Activated CD8-positive, alpha-beta T cell treated with anti-CD3 and anti-CD28 coated beads for 36 hours (primary cell): ENCODE measurements around the gene SMIM29. TPM values are rescaled to one million over a fixed set of nuclear protein-coding genes. Genes with fewer than 3 reads are reported as not detected.
A peak's percentile ranks its signal among the peaks of the same experiment; 100 is the strongest.

Source experiments
- ATAC-seq: fragments of 200-7000 bp; cut with Tn5 transposase; one replicate; pipeline ENCODE4 v1.10.0; 2021; ENCODE audit warnings: mild to moderate bottlenecking, moderate library complexity
- CTCF ChIA-PET: fragments of 350-600 bp; sonication (Branson Sonifier 250); formaldehyde crosslinking; loops from one replicate; lab custom pipeline; 2021; ENCODE audit warnings: antibody characterized with exemption; lab: Charles Lee
- POLR2A ChIA-PET: fragments of 350-600 bp; sonication (Branson Sonifier 250); formaldehyde crosslinking; loops from one replicate; lab custom pipeline; 2021; ENCODE audit warnings: antibody characterized with exemption; lab: Charles Lee
- DNase-seq: peaks from one replicate; pipeline ENCODE4 v3.0.0-alpha.2; 2020
- H3K27ac Mint-ChIP-seq: one replicate; pipeline ENCODE4 v1.8.0; 2021; ENCODE audit warnings: mild to moderate bottlenecking, mixed read lengths
- H3K27me3 Mint-ChIP-seq: one replicate; pipeline ENCODE4 v1.8.0; 2021; ENCODE audit warnings: mixed read lengths
- H3K36me3 Mint-ChIP-seq: one replicate; pipeline ENCODE4 v1.8.0; 2021; ENCODE audit warnings: low read depth, mixed read lengths
- H3K4me1 Mint-ChIP-seq: one replicate; pipeline ENCODE4 v1.8.0; 2021; ENCODE audit warnings: low read depth, mixed read lengths
- H3K4me3 Mint-ChIP-seq: one replicate; pipeline ENCODE4 v1.8.0; 2021; ENCODE audit warnings: mild to moderate bottlenecking, moderate library complexity, mixed read lengths
- H3K9me3 Mint-ChIP-seq: one replicate; pipeline ENCODE4 v1.8.0; 2021; ENCODE audit warnings: mixed read lengths
- CTCF ChIP-seq: fragments of 200-600 bp; IDR thresholded peaks from one replicate; pipeline ENCODE4 v1.8.0; 2022; ENCODE audit warnings: antibody characterized with exemption, mild to moderate bottlenecking
- intact Hi-C: fragments of 100-400 bp; cut with micrococcal nuclease; formaldehyde crosslinking; loops from one replicate; pipeline ENCODE4 v1.10.0; 2022
- total RNA-seq, 2 experiments: library from RNA; stranded (reverse); gene quantifications; one replicate each; pipeline ENCODE4 v1.2.3, GENCODE V29; 2021

Gene SMIM29
- total RNA-seq, 2 experiments from 2014 or later = 13.3 to 16.4 TPM

GRCh38 chr6:34225551-34225950 is 23.3 kb downstream of the SMIM29 start:
- H3K27me3 Mint-ChIP-seq = no peaks in the 10 kb centered on the region
- H3K4me3 Mint-ChIP-seq = no peak overlapping the region
- CTCF ChIA-PET = no interaction called here
- POLR2A ChIA-PET = interaction anchor here (7.5 kb wide), 1 partner anchor 11 kb away, joined by 61 read pairs; the partner anchor contains the start of gene HMGA1
- H3K4me1 Mint-ChIP-seq = peaks cover 45% of the 10 kb centered on the region
- no peak for TF ChIP-seq CTCF
- DNase-seq (no peak), ATAC-seq (no peak)
- H3K9me3 Mint-ChIP-seq = no peaks in the 10 kb centered on the region
- intact Hi-C loops = no loop called here
- H3K27ac Mint-ChIP-seq = no peak overlapping the region
- H3K36me3 Mint-ChIP-seq = no peaks in the 10 kb centered on the region

GRCh38 chr6:34223956-34224940 is 24.6 kb downstream of the SMIM29 start:
- Mint-ChIP-seq H3K9me3 (no peaks in the 10 kb centered on the region), H3K27me3 (no peaks in the 10 kb centered on the region), H3K4me3 (peak overlapping the region; percentile 58), H3K36me3 (no peaks in the 10 kb centered on the region), H3K4me1 (peaks cover 41% of the 10 kb centered on the region), H3K27ac (peak overlapping the region; percentile 93)
- ChIA-PET POLR2A (interaction anchor here (1.0 to 7.5 kb wide), 11 partner anchors 9 to 192 kb away, joined by 3 to 61 read pairs (median 4); partner anchors contain the start of gene HMGA1), CTCF (interaction anchor here (0.7 to 2.1 kb wide), 7 partner anchors 8 to 69 kb away, joined by 3 to 17 read pairs (median 3); no protein-coding TSS in a partner anchor)
- DNase-seq (peak; percentile 96), ATAC-seq (peak; percentile 98)
- intact Hi-C loops = no loop called here
- no peak for TF ChIP-seq CTCF

- H3K4me3 Mint-ChIP-seq = peak overlapping the region; percentile 58
- H3K9me3 Mint-ChIP-seq = no peaks in the 10 kb centered on the region
- ATAC-seq = peak; percentile 18
- TF ChIP-seq CTCF = no peak
- H3K27ac Mint-ChIP-seq = peak overlapping the region; percentile 93
- CTCF ChIA-PET = interaction anchor here (0.9 to 2.1 kb wide), 6 partner anchors 9 to 68 kb away, joined by 3 to 17 read pairs (median 4); no protein-coding TSS in a partner anchor
- POLR2A ChIA-PET = interaction anchor here (1.0 to 7.5 kb wide), 11 partner anchors 10 to 202 kb away, joined by 3 to 61 read pairs (median 3); partner anchors contain the start of gene HMGA1
- DNase-seq = no peak
- H3K36me3 Mint-ChIP-seq = no peaks in the 10 kb centered on the region
- no peaks in the 10 kb centered on the region for H3K27me3 Mint-ChIP-seq
- intact Hi-C loops = no loop called here
- H3K4me1 Mint-ChIP-seq = peaks cover 39% of the 10 kb centered on the region
Observed at GRCh38 chr6:34223381-34223955, 25.3 kb downstream of the SMIM29 start.

GRCh38 chr6:34218691-34219090 is 30.1 kb downstream of the SMIM29 start:
- no peak for DNase-seq
- no peaks in the 10 kb centered on the region for H3K27me3 Mint-ChIP-seq
- H3K27ac Mint-ChIP-seq = no peak overlapping the region
- ChIA-PET CTCF (interaction anchor here (2.2 kb wide), 1 partner anchor 22 kb away, joined by 7 read pairs; no protein-coding TSS in a partner anchor), POLR2A (interaction anchor here (0.6 to 1.1 kb wide), 3 partner anchors 11 to 122 kb away, joined by 3 read pairs; partner anchors contain the start of gene HMGA1)
- intact Hi-C loops = no loop called here
- H3K4me3 Mint-ChIP-seq = no peak overlapping the region
- TF ChIP-seq CTCF = no peak
- H3K9me3 Mint-ChIP-seq = no peaks in the 10 kb centered on the region
- peaks cover 13% of the 10 kb centered on the region for H3K4me1 Mint-ChIP-seq
- ATAC-seq = no peak
- no peaks in the 10 kb centered on the region for H3K36me3 Mint-ChIP-seq
